SK-N-SH (cell line): Measurements from ENCODE around the gene PELI3. TPM values are rescaled to one million over a fixed set of nuclear protein-coding genes. Genes with fewer than 3 reads are reported as not detected.

Source experiments
- CTCF ChIA-PET: fragments of 300-600, 350-600 bp; formaldehyde crosslinking; extraction: SDS; loops from one replicate; lab custom pipeline; 2021; lab: Yijun Ruan, JAX
- POLR2A ChIA-PET: fragments of 350-600 bp; sonication (Branson Sonifier 250); formaldehyde crosslinking; extraction: SDS; loops from one replicate; lab custom pipeline; 2020; ENCODE audit warnings: antibody characterized with exemption, inconsistent platforms; lab: Yijun Ruan, JAX
- DNase-seq: peaks from one replicate; pipeline ENCODE4 v3.0.0; 2012
- H2AFZ ChIP-seq: fragments of 200-600 bp; sonication (generic); 2 replicates; pipeline ENCODE4 v1.8.1; 2016; ENCODE audit warnings: antibody characterized with exemption, mild to moderate bottlenecking, low read depth
- H3F3A ChIP-seq: fragments of 200-600 bp; sonication (generic); replicated peaks from 2 replicates; pipeline ENCODE3; 2016; ENCODE audit warnings: antibody characterized with exemption, mild to moderate bottlenecking; ENCODE audit not compliant: insufficient read depth
- H3K27ac ChIP-seq, 2 experiments: fragments of 200-500 bp in 1 of 2; fragments of 200-600 bp in 1 of 2; sonication (Bioruptor generic) in 1 of 2; sonication (generic), shearing (Covaris generic) in 1 of 2; 2 replicates each; pipeline versions ENCODE4 v1.5.1 to v1.6.1; 2014 to 2016; ENCODE audit warnings: low read depth in 2 of 2, inconsistent platforms in 1 of 2, low read length in 1 of 2, mild to moderate bottlenecking in 1 of 2, mixed read lengths in 1 of 2
- H3K27me3 ChIP-seq: fragments of 200-600 bp; sonication (generic), shearing (Covaris generic); 2 replicates; pipeline ENCODE4 v1.6.1; 2016; ENCODE audit warnings: mixed run types; ENCODE audit not compliant: insufficient read depth
- H3K36me3 ChIP-seq, 2 experiments: fragments of 200-500 bp in 1 of 2; fragments of 200-600 bp in 1 of 2; sonication (Bioruptor generic) in 1 of 2; sonication (generic) in 1 of 2; replicated peaks in 1 of 2; 2 replicates each; pipeline versions ENCODE3 to v1.5.1; 2014 to 2016; ENCODE audit warnings: low read length in 1 of 2, mild to moderate bottlenecking in 1 of 2; ENCODE audit not compliant: insufficient read depth in 2 of 2, control insufficient read depth in 1 of 2
- H3K4me1 ChIP-seq, 2 experiments: fragments of 200-500 bp in 1 of 2; fragments of 200-600 bp in 1 of 2; sonication (Bioruptor generic) in 1 of 2; sonication (generic), shearing (Covaris generic) in 1 of 2; 2 replicates each; pipeline versions ENCODE4 v1.5.1 to v1.6.1; 2014 to 2016; ENCODE audit warnings: low read depth in 1 of 2, low read length in 1 of 2, mixed run types in 1 of 2; ENCODE audit not compliant: insufficient read depth in 2 of 2, control insufficient read depth in 1 of 2
- H3K4me2 ChIP-seq: fragments of 200-600 bp; sonication (generic), shearing (Covaris generic); 2 replicates; pipeline ENCODE4 v1.6.1; 2017; ENCODE audit warnings: mixed run types
- H3K4me3 ChIP-seq, 2 experiments: fragments of 200-500 bp in 1 of 2; fragments of 200-600 bp in 1 of 2; sonication (Bioruptor generic) in 1 of 2; sonication (generic), shearing (Covaris generic) in 1 of 2; 2 replicates each; pipeline versions ENCODE4 v1.5.1 to v1.8.1; 2014 to 2016; ENCODE audit warnings: low read depth in 2 of 2, inconsistent platforms in 1 of 2, low read length in 1 of 2, mild to moderate bottlenecking in 1 of 2, mixed read lengths in 1 of 2, moderate library complexity in 1 of 2
- H3K79me2 ChIP-seq: fragments of 200-600 bp; sonication (generic); 2 replicates; pipeline ENCODE4 v1.8.1; 2017; ENCODE audit warnings: mild to moderate bottlenecking; ENCODE audit not compliant: insufficient read depth
- H3K9ac ChIP-seq: fragments of 200-600 bp; sonication (generic); 2 replicates; pipeline ENCODE4 v1.6.1; 2017; ENCODE audit warnings: mixed run types
- H3K9me2 ChIP-seq: fragments of 200-600 bp; sonication (generic); 2 replicates; pipeline ENCODE4 v1.6.1; 2017; ENCODE audit warnings: mixed run types
- H3K9me3 ChIP-seq: fragments of 200-600 bp; sonication (generic); 2 replicates; pipeline ENCODE4 v1.6.1; 2017; ENCODE audit warnings: mixed run types, mild to moderate bottlenecking, moderate library complexity
- H4K20me1 ChIP-seq: fragments of 200-600 bp; sonication (generic); 2 replicates; pipeline ENCODE4 v1.6.1; 2017; ENCODE audit warnings: mild to moderate bottlenecking, mixed run types; ENCODE audit not compliant: insufficient read depth
- CHD2 ChIP-seq: fragments of 150-350 bp; IDR thresholded peaks from 2 replicates; pipeline ENCODE4 v1.6.1; 2018; ENCODE audit warnings: low read length; ENCODE audit not compliant: partially characterized antibody
- ELF1 ChIP-seq: IDR thresholded peaks from 2 replicates; pipeline ENCODE4 v1.4.0; 2012
- EP300 ChIP-seq, 2 experiments: IDR thresholded peaks; 2 replicates each; pipeline versions ENCODE4 v1.4.0 to v1.6.1; 2012; ENCODE audit warnings: borderline replicate concordance in 1 of 2, low read depth in 1 of 2, low read length in 1 of 2
- FOSL2 ChIP-seq: IDR thresholded peaks from 2 replicates; pipeline ENCODE4 v1.4.0; 2012; ENCODE audit warnings: low read depth, mild to moderate bottlenecking, moderate library complexity, borderline replicate concordance
- FOXJ3 ChIP-seq: sonication (generic); formaldehyde crosslinking; IDR thresholded peaks from 2 replicates; pipeline ENCODE4 v1.5.1; 2020; ENCODE audit warnings: mild to moderate bottlenecking, missing genetic modification reagents
- FOXM1 ChIP-seq: IDR thresholded peaks from 2 replicates; pipeline ENCODE4 v1.4.0; 2012; ENCODE audit warnings: low read depth, mild to moderate bottlenecking
- GABPA ChIP-seq: IDR thresholded peaks from 2 replicates; pipeline ENCODE4 v1.4.0; 2012; ENCODE audit warnings: low read depth, mild to moderate bottlenecking
- GATA2 ChIP-seq: sonication (generic); formaldehyde crosslinking; IDR thresholded peaks from 2 replicates; pipeline ENCODE4 v1.5.0; 2020; ENCODE audit warnings: mild to moderate bottlenecking, missing genetic modification reagents
- JUND ChIP-seq: IDR thresholded peaks from 2 replicates; pipeline ENCODE4 v1.4.0; 2012
- MXI1 ChIP-seq: IDR thresholded peaks from 2 replicates; pipeline ENCODE4 v1.6.1; 2012; ENCODE audit warnings: mild to moderate bottlenecking, low read depth, low read length, improper control_type of control experiment
- NFIC ChIP-seq: IDR thresholded peaks from 2 replicates; pipeline ENCODE4 v1.4.0; 2012; ENCODE audit warnings: borderline replicate concordance
- NRF1 ChIP-seq: IDR thresholded peaks from 2 replicates; pipeline ENCODE4 v1.6.1; 2012; ENCODE audit warnings: low read depth, mild to moderate bottlenecking, low read length
- RCOR1 ChIP-seq: fragments of 150-350 bp; IDR thresholded peaks from 2 replicates; pipeline ENCODE4 v1.6.1; 2017; ENCODE audit warnings: antibody characterized with exemption, low read length
- SIN3A ChIP-seq: IDR thresholded peaks from 2 replicates; pipeline ENCODE4 v1.6.1; 2012; ENCODE audit warnings: low read depth, mild to moderate bottlenecking, low read length, moderate library complexity, borderline replicate concordance
- SMC3 ChIP-seq: IDR thresholded peaks from 2 replicates; pipeline ENCODE4 v1.6.1; 2012; ENCODE audit warnings: low read depth, low read length, improper control_type of control experiment
- TAF1 ChIP-seq: IDR thresholded peaks from 2 replicates; pipeline ENCODE4 v1.6.1; 2012; ENCODE audit warnings: low read depth, mild to moderate bottlenecking, low read length, moderate library complexity, borderline replicate concordance
- TEAD4 ChIP-seq: IDR thresholded peaks from 2 replicates; pipeline ENCODE4 v1.4.0; 2012; ENCODE audit warnings: mild to moderate bottlenecking, borderline replicate concordance; ENCODE audit not compliant: insufficient read depth
- YY1 ChIP-seq: IDR thresholded peaks from 2 replicates; pipeline ENCODE4 v1.4.0; 2012; ENCODE audit warnings: low read depth, mild to moderate bottlenecking
- WGBS: methylation state at CpG from one replicate; pipeline ENCODE4 v1.1.6; 2017; ENCODE audit warnings: low lambda C conversion rate; 5-methylcytosine and 5-hydroxymethylcytosine counted together
- polyA plus RNA-seq, 3 experiments: library from polyadenylated mRNA; depleted of rRNA; stranded (reverse); fragments of >200 nt; gene quantifications; 2 replicates each; pipeline ENCODE4 v1.2.3, GENCODE V29; 2012
- TF ChIP-seq, protein P1 (sequence below): fragments of 150-350 bp; IDR thresholded peaks from 2 replicates; pipeline ENCODE4 v1.6.1; 2016; ENCODE audit warnings: mild to moderate bottlenecking, low read depth, low read length
- TF ChIP-seq, protein P2 (sequence below): IDR thresholded peaks from 2 replicates; pipeline ENCODE4 v1.4.0; 2012; ENCODE audit warnings: low read depth
- TF ChIP-seq, protein P3 (sequence below): IDR thresholded peaks from 2 replicates; pipeline ENCODE4 v1.6.1; 2012; ENCODE audit warnings: mild to moderate bottlenecking, low read depth, low read length, moderate library complexity
- TF ChIP-seq, protein P4 (sequence below): IDR thresholded peaks from 2 replicates; pipeline ENCODE4; 2012
- TF ChIP-seq, protein P5 (sequence below): IDR thresholded peaks from 2 replicates; pipeline ENCODE4 v1.4.0; 2012; ENCODE audit warnings: low read depth, borderline replicate concordance

PELI3 gene
- polyA plus RNA-seq, 1 of the 3 experiments (the other 2 are of a cell fraction) = 7.0 TPM

DNA sequence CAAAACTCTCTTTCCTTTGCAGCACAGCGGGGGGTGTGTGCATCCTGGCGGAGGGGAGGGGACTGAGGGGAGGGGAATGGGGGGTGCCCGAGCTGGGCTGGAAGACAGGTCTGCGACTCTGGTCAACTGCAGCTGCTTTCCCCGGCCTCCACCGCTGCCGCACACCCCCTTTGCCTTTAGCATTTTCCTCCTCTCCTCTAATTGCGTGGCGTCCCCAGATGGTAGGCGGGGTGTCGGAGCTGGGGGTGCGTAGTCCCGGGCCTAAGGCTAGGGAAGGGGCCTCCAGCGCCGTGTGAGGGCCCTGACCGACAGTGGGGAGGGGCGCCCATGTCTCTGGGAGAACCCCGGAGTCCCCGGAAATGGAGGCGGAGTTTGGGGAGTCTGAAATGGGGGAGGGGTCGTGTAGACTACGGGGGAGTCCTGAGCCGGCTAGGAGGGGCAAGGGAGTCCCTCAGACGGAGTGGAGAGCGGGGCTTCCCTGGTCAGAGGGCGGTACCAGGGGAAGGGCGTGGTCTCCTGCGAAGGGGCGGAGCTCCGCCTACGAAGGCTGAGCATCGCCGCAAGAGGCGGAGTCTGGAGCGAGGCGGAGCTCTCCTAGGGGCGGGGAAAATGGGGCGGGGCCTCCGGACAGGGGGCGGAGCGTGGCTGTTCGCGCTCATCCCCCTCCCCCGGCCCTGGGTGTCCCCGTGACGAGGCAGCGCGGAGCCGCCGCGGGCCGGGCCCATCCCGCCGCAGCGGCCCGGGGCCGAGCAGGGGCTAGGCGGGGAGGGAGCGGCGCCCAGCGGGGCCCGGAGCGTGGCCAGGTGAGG lies at the start of gene PELI3 (continued):
- 0 out of 2 replicates have a peak, but pooled peaks have one; percentile 12 for TF ChIP-seq RCOR1
- no peak for TF ChIP-seq FOXJ3
- no peak for TF ChIP-seq YY1
- TF ChIP-seq, protein P1, sequence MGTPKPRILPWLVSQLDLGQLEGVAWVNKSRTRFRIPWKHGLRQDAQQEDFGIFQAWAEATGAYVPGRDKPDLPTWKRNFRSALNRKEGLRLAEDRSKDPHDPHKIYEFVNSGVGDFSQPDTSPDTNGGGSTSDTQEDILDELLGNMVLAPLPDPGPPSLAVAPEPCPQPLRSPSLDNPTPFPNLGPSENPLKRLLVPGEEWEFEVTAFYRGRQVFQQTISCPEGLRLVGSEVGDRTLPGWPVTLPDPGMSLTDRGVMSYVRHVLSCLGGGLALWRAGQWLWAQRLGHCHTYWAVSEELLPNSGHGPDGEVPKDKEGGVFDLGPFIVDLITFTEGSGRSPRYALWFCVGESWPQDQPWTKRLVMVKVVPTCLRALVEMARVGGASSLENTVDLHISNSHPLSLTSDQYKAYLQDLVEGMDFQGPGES = no peak
- peak; percentile 42; the same call in 1 of the 2 replicates for TF ChIP-seq MXI1
- TF ChIP-seq FOXM1 = no peak
- peak; percentile 26; the same call in 1 of the 2 replicates for TF ChIP-seq NRF1
- no peak for TF ChIP-seq NFIC
- TF ChIP-seq EP300 (IDR thresholded peaks at IDR 0.05; ENCODE audit: borderline replicate concordance in 1 of 2, low read depth in 1 of 2, low read length in 1 of 2) = no peak
- no peak for TF ChIP-seq GATA2 (CRISPR knock-in tag)
- TF ChIP-seq JUND = no peak
- no peak for TF ChIP-seq ELF1

DNA sequence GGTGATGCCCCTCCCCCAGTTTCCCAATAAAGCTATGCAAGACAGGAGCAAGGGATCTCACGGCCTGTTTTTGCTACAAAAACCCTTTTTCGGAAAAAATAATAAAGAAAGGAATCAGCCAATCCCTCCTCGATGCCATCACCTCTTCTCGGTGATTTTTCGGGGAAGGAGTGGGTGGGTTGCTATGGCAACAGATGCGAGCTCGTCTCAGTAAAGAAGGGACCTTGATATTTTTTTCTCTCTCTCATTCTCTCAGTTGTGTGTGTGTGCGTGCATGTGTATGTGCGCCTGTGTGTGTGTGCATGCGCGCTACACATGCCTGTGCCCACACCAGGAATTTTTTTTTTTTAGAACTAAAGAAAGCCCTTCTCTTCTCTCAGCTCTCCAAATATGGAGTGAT lies 49.7 kb upstream of the PELI3 start:
- H3K27ac ChIP-seq = no peak overlapping the region
- no peak overlapping the region for H3K4me3 ChIP-seq
- no peaks in the 10 kb centered on the region for H3K9me3 ChIP-seq
- H3K36me3 ChIP-seq = no peaks in the 10 kb centered on the region
- H3K4me1 ChIP-seq = peaks cover 4 to 14% of the 10 kb centered on the region in 2 experiments; a peak in 2 of 4 replicates
- no peak overlapping the region for H3K4me2 ChIP-seq
- no peak for DNase-seq
- H3K9ac ChIP-seq = no peak overlapping the region
- peaks cover 33% of the 10 kb centered on the region for H3K27me3 ChIP-seq
- ChIA-PET POLR2A (interaction anchor here (1.0 kb wide), 1 partner anchor 22 kb away, joined by 3 read pairs; the partner anchor contains the start of gene MRPL11), CTCF (interaction anchor here (0.8 to 22.6 kb wide), 9 partner anchors 3 to 261 kb away, joined by 3 to 617 read pairs (median 10); partner anchors contain the start of genes MRPL11, NPAS4 and RBM4B)
- WGBS = 65% methylated on average over 11 of the region's 11 CpGs
- H3K79me2 ChIP-seq = no peaks in the 10 kb centered on the region
- peaks cover 16% of the 10 kb centered on the region for H3F3A ChIP-seq
- H2AFZ ChIP-seq = no peak overlapping the region
- peaks cover 29% of the 10 kb centered on the region for H4K20me1 ChIP-seq
- no peaks in the 10 kb centered on the region for H3K9me2 ChIP-seq
- TF ChIP-seq ELF1 (no peak), CHD2 (no peak), MXI1 (no peak), TEAD4 (no peak), FOSL2 (no peak), GABPA (no peak), TAF1 (no peak), NFIC (no peak), SIN3A (no peak), SMC3 (no peak), JUND (no peak)
- TF ChIP-seq, protein P2, sequence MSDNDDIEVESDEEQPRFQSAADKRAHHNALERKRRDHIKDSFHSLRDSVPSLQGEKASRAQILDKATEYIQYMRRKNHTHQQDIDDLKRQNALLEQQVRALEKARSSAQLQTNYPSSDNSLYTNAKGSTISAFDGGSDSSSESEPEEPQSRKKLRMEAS = no peak
- TF ChIP-seq, protein P3, sequence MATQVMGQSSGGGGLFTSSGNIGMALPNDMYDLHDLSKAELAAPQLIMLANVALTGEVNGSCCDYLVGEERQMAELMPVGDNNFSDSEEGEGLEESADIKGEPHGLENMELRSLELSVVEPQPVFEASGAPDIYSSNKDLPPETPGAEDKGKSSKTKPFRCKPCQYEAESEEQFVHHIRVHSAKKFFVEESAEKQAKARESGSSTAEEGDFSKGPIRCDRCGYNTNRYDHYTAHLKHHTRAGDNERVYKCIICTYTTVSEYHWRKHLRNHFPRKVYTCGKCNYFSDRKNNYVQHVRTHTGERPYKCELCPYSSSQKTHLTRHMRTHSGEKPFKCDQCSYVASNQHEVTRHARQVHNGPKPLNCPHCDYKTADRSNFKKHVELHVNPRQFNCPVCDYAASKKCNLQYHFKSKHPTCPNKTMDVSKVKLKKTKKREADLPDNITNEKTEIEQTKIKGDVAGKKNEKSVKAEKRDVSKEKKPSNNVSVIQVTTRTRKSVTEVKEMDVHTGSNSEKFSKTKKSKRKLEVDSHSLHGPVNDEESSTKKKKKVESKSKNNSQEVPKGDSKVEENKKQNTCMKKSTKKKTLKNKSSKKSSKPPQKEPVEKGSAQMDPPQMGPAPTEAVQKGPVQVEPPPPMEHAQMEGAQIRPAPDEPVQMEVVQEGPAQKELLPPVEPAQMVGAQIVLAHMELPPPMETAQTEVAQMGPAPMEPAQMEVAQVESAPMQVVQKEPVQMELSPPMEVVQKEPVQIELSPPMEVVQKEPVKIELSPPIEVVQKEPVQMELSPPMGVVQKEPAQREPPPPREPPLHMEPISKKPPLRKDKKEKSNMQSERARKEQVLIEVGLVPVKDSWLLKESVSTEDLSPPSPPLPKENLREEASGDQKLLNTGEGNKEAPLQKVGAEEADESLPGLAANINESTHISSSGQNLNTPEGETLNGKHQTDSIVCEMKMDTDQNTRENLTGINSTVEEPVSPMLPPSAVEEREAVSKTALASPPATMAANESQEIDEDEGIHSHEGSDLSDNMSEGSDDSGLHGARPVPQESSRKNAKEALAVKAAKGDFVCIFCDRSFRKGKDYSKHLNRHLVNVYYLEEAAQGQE = no peak
- TF ChIP-seq, protein P4, sequence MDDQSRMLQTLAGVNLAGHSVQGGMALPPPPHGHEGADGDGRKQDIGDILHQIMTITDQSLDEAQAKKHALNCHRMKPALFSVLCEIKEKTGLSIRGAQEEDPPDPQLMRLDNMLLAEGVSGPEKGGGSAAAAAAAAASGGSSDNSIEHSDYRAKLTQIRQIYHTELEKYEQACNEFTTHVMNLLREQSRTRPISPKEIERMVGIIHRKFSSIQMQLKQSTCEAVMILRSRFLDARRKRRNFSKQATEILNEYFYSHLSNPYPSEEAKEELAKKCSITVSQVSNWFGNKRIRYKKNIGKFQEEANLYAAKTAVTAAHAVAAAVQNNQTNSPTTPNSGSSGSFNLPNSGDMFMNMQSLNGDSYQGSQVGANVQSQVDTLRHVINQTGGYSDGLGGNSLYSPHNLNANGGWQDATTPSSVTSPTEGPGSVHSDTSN = no peak
- TF ChIP-seq, protein P1 = no peak
- TF ChIP-seq, protein P5, sequence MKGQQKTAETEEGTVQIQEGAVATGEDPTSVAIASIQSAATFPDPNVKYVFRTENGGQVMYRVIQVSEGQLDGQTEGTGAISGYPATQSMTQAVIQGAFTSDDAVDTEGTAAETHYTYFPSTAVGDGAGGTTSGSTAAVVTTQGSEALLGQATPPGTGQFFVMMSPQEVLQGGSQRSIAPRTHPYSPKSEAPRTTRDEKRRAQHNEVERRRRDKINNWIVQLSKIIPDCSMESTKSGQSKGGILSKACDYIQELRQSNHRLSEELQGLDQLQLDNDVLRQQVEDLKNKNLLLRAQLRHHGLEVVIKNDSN = no peak
